Activated T-cell treated with anti-CD3 and anti-CD28 coated beads for 1 hour (primary cell): Measurements from ENCODE around the gene KRR1.
"Not testable (repeated sequence)": the region's sequence is repeated elsewhere in the genome, so short reads cannot be mapped to it uniquely, and the experiment has no call there.

Source experiments
- DNase-seq: peaks from one replicate; pipeline ENCODE4 v3.0.0-alpha.2; 2020; ENCODE audit warnings: low read depth

KRR1 gene

GRCh38 chr12:75477137-75477536, 34.3 kb downstream of the KRR1 start:
- DNase-seq = no peak

DNA sequence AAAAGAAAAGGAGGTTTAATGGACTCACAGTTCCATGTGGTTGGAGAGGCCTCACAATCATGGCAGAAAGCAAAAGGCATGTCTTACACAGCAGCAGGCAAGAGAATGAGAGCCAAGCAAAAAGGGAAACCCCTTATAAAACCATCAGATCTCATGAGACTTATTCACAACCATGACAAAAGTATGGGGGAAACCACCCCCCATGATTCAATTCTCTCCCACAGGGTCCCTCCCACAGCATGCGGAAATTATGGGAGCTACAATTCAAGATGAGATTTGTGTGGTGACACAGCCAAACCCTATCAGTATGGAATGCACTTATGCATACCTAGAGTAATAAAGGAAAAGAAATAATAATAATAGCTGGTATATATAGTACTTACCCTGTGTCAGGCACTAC, 35.3 kb downstream of the KRR1 start:
- no peak for DNase-seq

- DNase-seq = no peak
Measured at GRCh38 chr12:75474116-75474515, 37.3 kb downstream of the KRR1 start.

GRCh38 chr12:75471902-75472890, 39.2 kb downstream of the KRR1 start:
- no peak for DNase-seq

DNA sequence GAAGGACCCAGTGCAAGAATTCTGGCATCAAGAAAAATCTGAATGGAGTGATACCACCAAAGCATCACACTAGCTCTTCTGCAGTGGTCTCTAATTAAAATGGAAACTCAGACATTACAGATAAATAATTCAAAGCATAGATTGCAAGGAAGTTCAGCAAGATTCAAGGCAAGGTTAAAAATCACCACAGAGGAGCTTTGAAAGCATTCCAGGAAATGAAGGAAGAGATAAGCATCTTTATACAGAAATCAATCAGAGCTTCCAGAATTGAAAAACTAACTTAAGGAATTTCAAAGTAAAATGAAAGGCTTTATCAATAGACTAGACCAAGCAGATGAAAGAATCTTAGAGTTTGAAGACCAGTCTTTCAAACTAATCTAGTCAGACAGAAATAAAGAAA, 51.2 kb downstream of the KRR1 start:
- DNase-seq = no peak

GRCh38 chr12:75459755-75460154, 51.7 kb downstream of the KRR1 start:
- DNase-seq = no peak

DNA sequence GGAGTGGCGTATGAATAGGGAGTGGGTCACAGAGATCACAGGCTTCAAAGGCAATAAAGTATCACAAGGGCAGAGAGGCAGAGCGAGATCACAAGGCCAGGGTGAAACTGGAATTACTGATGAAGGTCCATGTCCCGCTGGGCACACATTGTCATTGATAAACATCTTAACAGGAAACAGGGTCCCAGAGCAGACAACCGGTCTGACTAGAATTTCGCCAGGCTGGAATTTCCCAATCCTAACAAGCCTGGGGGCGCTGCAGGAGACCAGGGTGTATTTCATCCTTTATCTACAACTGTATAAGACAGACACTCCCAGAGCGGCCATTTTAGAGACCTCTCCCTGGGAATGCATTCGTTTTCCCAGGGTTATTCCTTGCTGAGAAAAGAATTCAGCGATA, 53.5 kb downstream of the KRR1 start:
- DNase-seq = not testable (repeated sequence)

DNA sequence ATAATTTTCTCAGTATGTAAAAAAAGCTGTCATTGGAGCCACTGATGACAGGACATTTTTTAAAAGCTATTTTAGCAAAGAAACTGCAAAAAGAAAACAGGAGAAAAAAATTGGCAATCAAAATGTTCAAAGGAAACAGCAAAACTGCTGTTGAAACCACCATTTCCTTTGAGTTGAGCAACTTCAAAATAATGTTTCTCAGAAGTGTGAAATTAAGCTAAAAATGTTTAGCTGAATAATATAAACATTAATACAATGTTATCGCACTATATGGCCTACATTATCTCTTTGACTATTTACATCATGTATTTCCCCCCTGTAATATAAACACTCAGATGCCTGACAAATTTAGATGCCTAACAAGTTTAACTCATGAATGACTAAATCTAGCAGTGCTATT, 54.2 kb downstream of the KRR1 start:
- DNase-seq = no peak

DNA sequence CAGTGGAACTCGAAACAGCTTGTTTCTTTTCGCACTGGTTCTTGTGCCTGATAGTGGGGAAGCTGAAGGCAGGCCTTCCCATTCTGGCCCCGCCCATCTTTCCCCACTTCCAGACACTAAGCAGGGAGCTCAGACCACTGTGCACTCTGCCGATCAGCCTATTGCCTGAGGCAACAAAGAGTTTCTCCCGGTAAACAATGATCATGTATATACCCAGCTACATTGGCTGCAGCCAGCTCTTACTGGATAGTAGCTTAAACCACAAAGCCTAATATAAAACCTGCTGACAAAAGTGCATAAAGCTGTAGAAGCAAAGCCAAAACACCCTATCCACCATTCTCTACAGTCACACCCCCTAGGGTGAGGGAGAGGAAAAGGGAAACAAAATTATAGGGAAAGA, 55.6 kb downstream of the KRR1 start:
- no peak for DNase-seq

DNA sequence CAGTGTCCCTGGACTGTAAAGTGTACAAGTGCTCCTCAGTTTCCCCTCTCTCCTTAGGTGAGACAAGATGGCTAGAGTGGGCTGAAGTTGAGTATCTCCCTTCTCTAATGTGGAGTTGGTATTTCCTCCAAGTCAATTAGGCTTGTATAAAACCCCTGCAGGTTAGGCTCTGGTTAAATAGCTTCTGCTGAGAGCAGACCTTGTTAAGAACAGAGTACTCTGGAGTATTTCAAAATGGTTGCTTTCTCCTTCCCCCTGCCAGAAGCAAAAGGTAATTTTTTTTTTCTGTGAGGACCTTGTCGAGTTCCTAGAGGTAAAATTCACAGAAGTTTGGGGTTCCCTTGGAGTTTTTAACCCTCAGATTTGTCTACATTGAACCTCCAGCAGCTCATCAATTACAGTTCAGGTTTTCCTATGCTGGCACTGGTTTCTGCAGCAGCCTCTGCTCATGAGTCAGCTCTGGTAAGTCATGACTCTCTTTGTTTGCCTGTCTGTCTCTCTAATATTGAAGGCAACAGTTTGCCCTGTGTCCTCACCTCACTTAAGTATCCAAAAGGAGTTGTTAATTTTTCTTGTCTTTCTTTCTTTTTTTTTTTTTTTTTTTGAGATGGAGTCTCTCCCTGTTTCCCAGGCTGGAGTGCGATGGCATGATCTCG, 58.6 kb downstream of the KRR1 start:
- no peak for DNase-seq

DNA sequence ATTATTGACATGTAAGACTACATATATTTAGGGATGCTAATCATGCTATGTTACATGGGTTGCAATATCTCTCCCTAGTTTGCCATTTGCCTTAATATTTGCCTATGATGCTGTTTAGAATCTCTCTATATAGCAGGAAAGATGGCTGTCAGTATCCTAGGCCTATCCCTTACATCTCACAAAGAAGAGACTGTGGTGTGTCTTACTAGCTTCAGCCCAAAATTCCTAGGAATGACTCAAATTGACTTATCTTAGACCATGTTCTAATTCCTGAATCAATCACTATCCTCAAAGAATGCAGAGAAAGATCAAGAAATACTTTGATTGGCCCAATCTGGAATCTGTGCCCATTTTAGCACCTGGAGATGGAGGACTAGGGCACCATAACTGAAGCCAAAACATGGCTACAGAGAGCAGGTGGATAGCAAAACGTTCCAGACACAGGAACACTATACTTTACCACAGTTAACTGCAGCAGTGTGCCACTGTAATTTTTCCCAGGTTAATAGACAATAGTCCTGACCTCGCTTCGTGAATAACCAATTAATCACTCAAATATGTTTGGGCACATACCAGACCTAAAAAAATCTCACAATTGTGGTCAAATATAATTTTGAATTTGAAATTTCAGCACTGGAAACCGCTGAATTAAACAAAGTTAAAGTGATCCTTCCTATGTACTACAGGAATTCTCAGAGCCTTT, 63.6 kb downstream of the KRR1 start:
- no peak for DNase-seq

DNA sequence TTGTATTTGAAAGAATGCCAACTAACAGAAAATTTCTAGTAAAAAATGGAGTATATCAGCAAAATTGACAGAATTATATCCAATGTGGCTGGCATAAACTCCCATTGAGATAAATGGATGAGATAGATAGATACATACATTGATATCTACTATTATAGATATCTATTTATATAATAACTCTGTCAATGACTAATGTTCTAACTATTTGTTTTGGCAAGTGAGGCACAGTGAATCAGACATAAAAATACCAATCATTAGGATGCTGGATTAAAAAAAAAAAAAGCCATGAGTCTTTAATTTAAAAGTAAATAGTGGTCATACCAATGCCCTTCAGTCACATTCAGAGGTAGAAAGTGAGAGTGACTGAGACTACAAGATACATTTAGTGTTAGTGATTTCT, 64.6 kb downstream of the KRR1 start:
- DNase-seq = no peak

DNA sequence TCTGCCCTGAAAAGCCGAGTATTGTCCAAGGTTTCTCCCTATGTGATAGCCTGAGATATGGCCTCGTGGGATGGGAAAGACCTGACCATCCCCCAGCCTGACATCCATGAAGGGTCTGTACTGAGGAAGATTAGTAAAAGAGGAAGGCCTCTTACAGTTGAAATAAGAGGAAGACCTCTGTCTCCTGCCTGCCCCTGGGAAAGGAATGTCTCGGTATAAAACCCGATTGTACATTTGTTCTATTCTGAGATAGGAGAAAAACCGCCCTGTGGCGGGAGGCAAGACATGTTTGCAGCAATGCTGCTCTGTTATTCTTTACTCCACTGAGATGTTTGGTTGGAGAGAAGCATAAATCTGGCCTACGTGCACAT, 66.3 kb downstream of the KRR1 start:
- DNase-seq = not testable (repeated sequence)

DNA sequence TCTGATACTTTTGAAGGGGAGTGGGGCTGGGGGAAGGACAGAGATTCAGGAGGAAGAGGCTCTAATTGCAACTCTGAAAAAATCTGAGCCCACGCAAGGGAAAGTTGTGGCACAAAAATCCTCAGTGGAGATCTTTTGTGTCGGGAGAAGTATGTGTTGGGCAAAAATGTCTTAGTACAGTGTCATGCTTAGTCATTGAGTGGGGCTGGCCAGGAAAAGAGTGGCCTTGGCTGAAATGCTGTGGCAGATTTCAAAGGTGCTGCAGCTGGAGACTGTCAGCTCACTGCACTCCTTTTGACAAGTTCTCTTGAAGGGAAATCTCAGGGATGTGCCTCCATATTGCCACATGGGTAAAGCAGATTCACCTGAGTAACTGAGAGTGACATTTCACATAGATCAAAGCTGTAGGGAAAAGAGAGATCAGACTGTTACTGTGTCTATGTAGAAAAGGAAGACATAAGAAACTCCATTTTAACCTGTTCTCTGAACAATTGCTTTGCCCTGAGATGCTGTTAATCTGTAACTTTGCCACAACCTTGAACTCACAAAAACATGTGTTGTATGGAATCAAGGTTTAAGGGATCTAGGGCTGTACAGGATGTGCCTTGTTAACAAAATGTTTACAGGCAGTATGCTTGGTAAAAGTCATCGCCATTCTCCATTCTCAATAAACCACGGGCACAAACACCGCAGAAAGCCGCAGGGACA, 66.8 kb downstream of the KRR1 start:
- DNase-seq = no peak

- no peak for DNase-seq
Measured at GRCh38 chr12:75443709-75444108, 67.7 kb downstream of the KRR1 start.

- DNase-seq = not testable (repeated sequence)
Measured at GRCh38 chr12:75442454-75442853, 69.0 kb downstream of the KRR1 start.

GRCh38 chr12:75441687-75442449, 69.5 kb downstream of the KRR1 start:
- DNase-seq = not testable (repeated sequence)
